GM23338 (cell line): ENCODE measurements around the gene RGS17. TPM values are rescaled to one million over a fixed set of nuclear protein-coding genes. Genes with fewer than 3 reads are reported as not detected.

Source experiments
- ATAC-seq: fragments of 200-7000 bp; cut with Tn5 transposase; 3 replicates; pipeline ENCODE4 v1.9.1; 2020
- DNase-seq: peaks from one replicate; pipeline ENCODE4 v3.0.0-alpha.2; 2015; ENCODE audit warnings: low spot score
- H2AFZ ChIP-seq: fragments of 200-600 bp; sonication (generic); 2 replicates; pipeline ENCODE4 v1.8.0; 2016; ENCODE audit warnings: antibody characterized with exemption, mild to moderate bottlenecking, moderate library complexity
- H3F3A ChIP-seq: fragments of 200-600 bp; sonication (generic); replicated peaks from 2 replicates; pipeline ENCODE4 v1.8.0; 2017; ENCODE audit warnings: antibody characterized with exemption, mixed run types, low read depth
- H3K27ac ChIP-seq: fragments of 200-600 bp; sonication (generic); 2 replicates; pipeline ENCODE4 v1.6.1; 2016; ENCODE audit warnings: low read depth
- H3K27me3 ChIP-seq: fragments of 200-600 bp; sonication (generic); 2 replicates; pipeline ENCODE4 v1.8.0; 2016; ENCODE audit warnings: mild to moderate bottlenecking, mixed run types, moderate library complexity; ENCODE audit not compliant: insufficient read depth
- H3K36me3 ChIP-seq: fragments of 200-600 bp; sonication (generic); 2 replicates; pipeline ENCODE4 v1.8.0; 2016; ENCODE audit warnings: mild to moderate bottlenecking; ENCODE audit not compliant: insufficient read depth
- H3K4me1 ChIP-seq: fragments of 200-600 bp; sonication (generic); 2 replicates; pipeline ENCODE4 v1.8.0; 2016; ENCODE audit warnings: mild to moderate bottlenecking, moderate library complexity; ENCODE audit not compliant: insufficient read depth
- H3K4me2 ChIP-seq: fragments of 200-600 bp; sonication (generic); 2 replicates; pipeline ENCODE4 v1.7.1; 2017; ENCODE audit warnings: mixed run types
- H3K4me3 ChIP-seq: fragments of 200-600 bp; sonication (generic); 2 replicates; pipeline ENCODE4 v1.6.1; 2016; ENCODE audit warnings: mixed run types
- H3K79me2 ChIP-seq: fragments of 200-600 bp; sonication (generic); replicated peaks from 2 replicates; pipeline ENCODE4 v1.8.0; 2017; ENCODE audit warnings: mild to moderate bottlenecking; ENCODE audit not compliant: insufficient read depth
- H3K9me2 ChIP-seq: fragments of 200-600 bp; sonication (generic); 2 replicates; pipeline ENCODE4 v1.8.0; 2017; ENCODE audit not compliant: insufficient read depth
- H4K20me1 ChIP-seq: fragments of 200-600 bp; sonication (generic); replicated peaks from 2 replicates; pipeline ENCODE4 v1.8.0; 2017; ENCODE audit warnings: mild to moderate bottlenecking; ENCODE audit not compliant: insufficient read depth
- H3K27ac Mint-ChIP-seq: 2 replicates; pipeline ENCODE4 v1.8.0; 2020; ENCODE audit warnings: inconsistent platforms, mild to moderate bottlenecking, moderate library complexity, mixed read lengths
- H3K27me3 Mint-ChIP-seq: 3 replicates; pipeline ENCODE4 v1.8.0; 2022; ENCODE audit warnings: low read depth, mild to moderate bottlenecking, moderate library complexity, mixed read lengths, inconsistent platforms; ENCODE audit not compliant: insufficient read depth, poor library complexity
- H3K36me3 Mint-ChIP-seq: 3 replicates; pipeline ENCODE4 v1.8.0; 2021; ENCODE audit warnings: low read depth, mild to moderate bottlenecking, inconsistent platforms, moderate library complexity, mixed read lengths
- H3K4me1 Mint-ChIP-seq: 3 replicates; pipeline ENCODE4 v1.8.0; 2020; ENCODE audit warnings: mild to moderate bottlenecking, inconsistent platforms, mixed read lengths
- H3K4me3 Mint-ChIP-seq: 3 replicates; pipeline ENCODE4 v1.8.0; 2021; ENCODE audit warnings: moderate library complexity, mild to moderate bottlenecking, inconsistent platforms, mixed read lengths
- H3K9me3 Mint-ChIP-seq: 3 replicates; pipeline ENCODE4 v1.8.0; 2020; ENCODE audit warnings: moderate library complexity, mild to moderate bottlenecking, inconsistent platforms, mixed read lengths
- CREB1 ChIP-seq: fragments of 250-450 bp; sonication (Bioruptor Pico); IDR thresholded peaks from 2 replicates; pipeline ENCODE4 v1.5.0; 2020; ENCODE audit warnings: low read depth, mild to moderate bottlenecking, moderate library complexity
- CTCF ChIP-seq, 2 experiments: fragments of 200-600 bp in 1 of 2; sonication (generic) in 1 of 2; conservative IDR thresholded peaks; 2 replicates each; pipeline versions ENCODE4 v1.5.1 to v1.6.1; 2016 to 2017; ENCODE audit warnings: antibody characterized with exemption in 2 of 2, low read depth in 2 of 2, mild to moderate bottlenecking in 2 of 2, moderate library complexity in 1 of 2
- EZH2phosphoT487 ChIP-seq: fragments of 200-600 bp; sonication (generic); IDR thresholded peaks from one replicate; pipeline ENCODE4 v1.8.1; 2018; ENCODE audit warnings: antibody characterized with exemption; ENCODE audit not compliant: unreplicated experiment
- JUNB ChIP-seq: IDR thresholded peaks from one replicate; pipeline ENCODE4 v1.6.1; 2016; ENCODE audit warnings: antibody characterized with exemption; ENCODE audit not compliant: unreplicated experiment
- NANOG ChIP-seq: IDR thresholded peaks from 2 replicates; pipeline ENCODE4 v1.6.1; 2016; ENCODE audit warnings: antibody characterized with exemption, borderline replicate concordance
- POLR2AphosphoS5 ChIP-seq: IDR thresholded peaks from 2 replicates; pipeline ENCODE4 v1.6.1; 2016; ENCODE audit warnings: antibody characterized with exemption, low read depth
- STAT1 ChIP-seq: IDR thresholded peaks from one replicate; pipeline ENCODE4 v1.6.1; 2016; ENCODE audit warnings: antibody characterized with exemption; ENCODE audit not compliant: unreplicated experiment
- ZNF114 ChIP-seq: fragments of 250-450 bp; sonication (Bioruptor Pico); IDR thresholded peaks from 2 replicates; pipeline ENCODE4 v1.5.0; 2020; ENCODE audit warnings: mild to moderate bottlenecking, moderate library complexity
- ZNF462 ChIP-seq: fragments of 250-450 bp; sonication (Bioruptor Pico); IDR thresholded peaks from 2 replicates; pipeline ENCODE4 v1.5.0; 2020; ENCODE audit warnings: mild to moderate bottlenecking, moderate library complexity
- polyA plus RNA-seq: library from polyadenylated mRNA; unstranded; fragments of >200 nt; fragmentation: Nextera tagmentation; extraction: Ambion mirVana; gene quantifications from 2 replicates; pipeline ENCODE4 v1.2.1, GENCODE V29; 2016
- total RNA-seq: library from RNA; depleted of rRNA; stranded (reverse); fragments of >200 nt; shearing (Covaris generic); gene quantifications from 2 replicates; pipeline ENCODE4 v1.2.3, GENCODE V29; 2014
- TF ChIP-seq, protein P1 (sequence below): IDR thresholded peaks from 2 replicates; pipeline ENCODE4 v1.6.1; 2016; ENCODE audit warnings: antibody characterized with exemption
- TF ChIP-seq, protein P2 (sequence below): IDR thresholded peaks from one replicate; pipeline ENCODE4 v1.6.1; 2018; ENCODE audit warnings: antibody characterized with exemption; ENCODE audit not compliant: unreplicated experiment

Gene RGS17
- total and polyA plus RNA-seq, 2 experiments from 2014 or later = 12.1 to 12.3 TPM

DNA sequence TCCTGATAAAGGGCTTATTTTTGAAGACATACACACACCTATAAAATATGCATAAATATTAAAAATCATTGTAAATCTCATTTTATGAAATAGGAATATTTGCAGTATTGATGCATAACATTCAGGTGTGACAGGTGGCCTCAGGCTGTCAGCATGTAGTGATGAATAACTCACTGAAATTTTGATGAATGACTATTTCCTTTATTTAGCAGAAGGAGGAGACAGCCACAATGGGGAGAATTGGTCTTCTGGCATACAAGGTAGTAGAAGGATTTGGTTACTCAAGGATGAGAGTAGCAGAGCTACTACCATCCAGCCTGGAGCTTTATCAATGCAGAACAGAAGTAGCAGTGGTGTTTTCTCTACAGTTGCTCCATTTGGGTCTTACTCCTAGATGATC, 47.2 kb downstream of the RGS17 start (continued):
- TF ChIP-seq ZNF462 (CRISPR knock-in tag) (no peak), CTCF (conservative IDR thresholded peaks at IDR 0.05; ENCODE audit: low read depth in 2 of 2) (no peak), CREB1 (CRISPR knock-in tag) (no peak)

- Histone ChIP-seq H3K27ac (no peak overlapping the region), H3K4me2 (no peak overlapping the region)
- no peak for ATAC-seq
- TF ChIP-seq EZH2phosphoT487 = no peak
- TF ChIP-seq, protein P1, sequence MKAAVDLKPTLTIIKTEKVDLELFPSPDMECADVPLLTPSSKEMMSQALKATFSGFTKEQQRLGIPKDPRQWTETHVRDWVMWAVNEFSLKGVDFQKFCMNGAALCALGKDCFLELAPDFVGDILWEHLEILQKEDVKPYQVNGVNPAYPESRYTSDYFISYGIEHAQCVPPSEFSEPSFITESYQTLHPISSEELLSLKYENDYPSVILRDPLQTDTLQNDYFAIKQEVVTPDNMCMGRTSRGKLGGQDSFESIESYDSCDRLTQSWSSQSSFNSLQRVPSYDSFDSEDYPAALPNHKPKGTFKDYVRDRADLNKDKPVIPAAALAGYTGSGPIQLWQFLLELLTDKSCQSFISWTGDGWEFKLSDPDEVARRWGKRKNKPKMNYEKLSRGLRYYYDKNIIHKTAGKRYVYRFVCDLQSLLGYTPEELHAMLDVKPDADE = no peak
- TF ChIP-seq, protein P2, sequence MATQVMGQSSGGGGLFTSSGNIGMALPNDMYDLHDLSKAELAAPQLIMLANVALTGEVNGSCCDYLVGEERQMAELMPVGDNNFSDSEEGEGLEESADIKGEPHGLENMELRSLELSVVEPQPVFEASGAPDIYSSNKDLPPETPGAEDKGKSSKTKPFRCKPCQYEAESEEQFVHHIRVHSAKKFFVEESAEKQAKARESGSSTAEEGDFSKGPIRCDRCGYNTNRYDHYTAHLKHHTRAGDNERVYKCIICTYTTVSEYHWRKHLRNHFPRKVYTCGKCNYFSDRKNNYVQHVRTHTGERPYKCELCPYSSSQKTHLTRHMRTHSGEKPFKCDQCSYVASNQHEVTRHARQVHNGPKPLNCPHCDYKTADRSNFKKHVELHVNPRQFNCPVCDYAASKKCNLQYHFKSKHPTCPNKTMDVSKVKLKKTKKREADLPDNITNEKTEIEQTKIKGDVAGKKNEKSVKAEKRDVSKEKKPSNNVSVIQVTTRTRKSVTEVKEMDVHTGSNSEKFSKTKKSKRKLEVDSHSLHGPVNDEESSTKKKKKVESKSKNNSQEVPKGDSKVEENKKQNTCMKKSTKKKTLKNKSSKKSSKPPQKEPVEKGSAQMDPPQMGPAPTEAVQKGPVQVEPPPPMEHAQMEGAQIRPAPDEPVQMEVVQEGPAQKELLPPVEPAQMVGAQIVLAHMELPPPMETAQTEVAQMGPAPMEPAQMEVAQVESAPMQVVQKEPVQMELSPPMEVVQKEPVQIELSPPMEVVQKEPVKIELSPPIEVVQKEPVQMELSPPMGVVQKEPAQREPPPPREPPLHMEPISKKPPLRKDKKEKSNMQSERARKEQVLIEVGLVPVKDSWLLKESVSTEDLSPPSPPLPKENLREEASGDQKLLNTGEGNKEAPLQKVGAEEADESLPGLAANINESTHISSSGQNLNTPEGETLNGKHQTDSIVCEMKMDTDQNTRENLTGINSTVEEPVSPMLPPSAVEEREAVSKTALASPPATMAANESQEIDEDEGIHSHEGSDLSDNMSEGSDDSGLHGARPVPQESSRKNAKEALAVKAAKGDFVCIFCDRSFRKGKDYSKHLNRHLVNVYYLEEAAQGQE = no peak
- no peak for TF ChIP-seq CTCF (conservative IDR thresholded peaks at IDR 0.05; ENCODE audit: low read depth in 2 of 2)
- no peak for TF ChIP-seq ZNF114 (CRISPR knock-in tag)
- no peak for TF ChIP-seq NANOG
- TF ChIP-seq POLR2AphosphoS5 = no peak
- no peak for TF ChIP-seq STAT1
- no peak for TF ChIP-seq JUNB
Measured at GRCh38 chr6:153081914-153082313, 49.2 kb downstream of the RGS17 start.

More at GRCh38 chr6:153081914-153082313, 49.2 kb downstream of the RGS17 start:
- Histone ChIP-seq H3F3A (no peaks in the 10 kb centered on the region), H3K9me2 (no peaks in the 10 kb centered on the region), H3K36me3 (no peaks in the 10 kb centered on the region), H3K4me3 (no peak overlapping the region), H2AFZ (no peak overlapping the region), H3K4me1 (no peaks in the 10 kb centered on the region), H3K79me2 (no peaks in the 10 kb centered on the region), H3K27me3 (no peaks in the 10 kb centered on the region), H4K20me1 (no peaks in the 10 kb centered on the region)
- Mint-ChIP-seq H3K27me3 (no peaks in the 10 kb centered on the region), H3K4me3 (no peak overlapping the region), H3K27ac (no peak overlapping the region), H3K4me1 (no peaks in the 10 kb centered on the region; the same call in 2 of the 3 replicates), H3K36me3 (no peaks in the 10 kb centered on the region), H3K9me3 (no peaks in the 10 kb centered on the region)
- no peak for DNase-seq
